ENCODE measurements around the gene ALPK1. TPM values are rescaled to one million over a fixed set of nuclear protein-coding genes. Genes with fewer than 3 reads are reported as not detected.

The ALPK1 gene
- total RNA-seq, 1 donor from 2014 or later, result 34.3 TPM

GRCh38 chr4:112327965-112328733, 31.0 kb downstream of the ALPK1 start:
- peaks cover 22% of the 10 kb centered on the region for H3K36me3 ChIP-seq
- no peaks in the 10 kb centered on the region for H3K9me3 ChIP-seq
- no peak overlapping the region for H3K27ac ChIP-seq
- no peak overlapping the region for H3K4me3 ChIP-seq
- ATAC-seq (no peak), DNase-seq (no peak)
- intact Hi-C loops (cut with DNase I), result loop anchor here (10.0 kb wide), 1 partner anchor 197 kb away; no protein-coding TSS in a partner anchor
- H3K4me1 ChIP-seq, result no peaks in the 10 kb centered on the region
- TF ChIP-seq CTCF (IDR thresholded peaks at IDR 0.05), result peak; percentile 44
- H3K27me3 ChIP-seq, result no peaks in the 10 kb centered on the region

DNA sequence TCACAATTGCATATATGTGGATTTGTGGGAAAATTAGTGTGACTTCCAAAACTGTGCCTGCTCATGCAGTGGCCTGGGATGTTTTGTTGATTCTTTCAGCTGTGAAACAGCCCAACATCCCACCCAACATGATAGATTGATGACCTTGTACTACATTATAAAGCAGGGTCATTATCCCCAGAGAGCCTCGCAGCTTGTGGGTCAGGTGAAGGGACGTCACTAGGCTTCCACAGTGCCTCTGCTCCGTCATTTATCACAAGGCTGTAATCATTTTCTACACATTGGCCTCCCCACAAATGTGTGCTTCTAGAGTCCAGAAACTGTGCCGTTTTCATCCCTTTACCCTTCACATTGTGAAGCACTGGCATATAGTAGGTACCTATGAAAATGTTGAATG, 31.6 kb downstream of the ALPK1 start:
- ATAC-seq, result no peak
- DNase-seq, result no peak
- no peak overlapping the region for H3K4me3 ChIP-seq
- no peaks in the 10 kb centered on the region for H3K27me3 ChIP-seq
- peaks cover 22% of the 10 kb centered on the region for H3K36me3 ChIP-seq
- intact Hi-C loops (cut with DNase I), result loop anchor here (10.0 kb wide), 1 partner anchor 196 kb away; no protein-coding TSS in a partner anchor
- no peak overlapping the region for H3K27ac ChIP-seq
- TF ChIP-seq CTCF (IDR thresholded peaks at IDR 0.05), result no peak
- no peaks in the 10 kb centered on the region for H3K9me3 ChIP-seq
- no peaks in the 10 kb centered on the region for H3K4me1 ChIP-seq

GRCh38 chr4:112329672-112330375, 32.7 kb downstream of the ALPK1 start:
- H3K36me3 ChIP-seq, result peaks cover 16% of the 10 kb centered on the region
- ATAC-seq (peak; percentile 70), DNase-seq (no peak)
- H3K4me3 ChIP-seq, result no peak overlapping the region
- no peaks in the 10 kb centered on the region for H3K27me3 ChIP-seq
- no peak for TF ChIP-seq CTCF (IDR thresholded peaks at IDR 0.05)
- intact Hi-C loops (cut with DNase I), result loop anchor here (10.0 kb wide), 1 partner anchor 195 kb away; no protein-coding TSS in a partner anchor
- no peak overlapping the region for H3K27ac ChIP-seq
- no peaks in the 10 kb centered on the region for H3K4me1 ChIP-seq
- H3K9me3 ChIP-seq, result no peaks in the 10 kb centered on the region

GRCh38 chr4:112330921-112331320, 33.8 kb downstream of the ALPK1 start:
- Histone ChIP-seq H3K27ac (no peak overlapping the region), H3K36me3 (peaks cover 6% of the 10 kb centered on the region), H3K9me3 (no peaks in the 10 kb centered on the region), H3K4me1 (no peaks in the 10 kb centered on the region), H3K27me3 (no peaks in the 10 kb centered on the region), H3K4me3 (no peak overlapping the region)
- no peak for TF ChIP-seq CTCF (IDR thresholded peaks at IDR 0.05)
- intact Hi-C loops (cut with DNase I), result no loop called here
- ATAC-seq (no peak), DNase-seq (no peak)

DNA sequence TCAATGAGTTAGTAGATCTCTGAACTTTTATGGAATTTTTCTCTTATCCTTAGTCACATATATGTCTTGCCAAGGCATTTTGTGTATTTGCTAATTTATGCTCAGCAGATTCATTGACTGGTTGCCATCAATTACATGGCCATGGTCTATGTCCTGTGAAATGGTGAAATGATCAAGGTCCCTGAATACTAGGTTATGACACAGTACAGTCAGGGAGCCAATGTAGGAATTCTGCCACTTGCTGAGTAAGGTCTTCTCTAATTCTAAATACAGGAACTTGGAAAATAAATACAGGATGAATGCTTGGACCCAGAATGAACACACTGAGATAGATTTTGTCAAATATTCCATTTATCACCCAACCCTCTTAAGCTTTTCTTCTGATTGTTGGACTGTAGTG, 35.2 kb downstream of the ALPK1 start:
- H3K27ac ChIP-seq, result no peak overlapping the region
- no peaks in the 10 kb centered on the region for H3K4me1 ChIP-seq
- H3K27me3 ChIP-seq, result no peaks in the 10 kb centered on the region
- ATAC-seq, result no peak
- H3K36me3 ChIP-seq, result peaks cover 5% of the 10 kb centered on the region
- TF ChIP-seq CTCF (IDR thresholded peaks at IDR 0.05), result no peak
- no peak overlapping the region for H3K4me3 ChIP-seq
- no peak for DNase-seq
- H3K9me3 ChIP-seq, result no peaks in the 10 kb centered on the region
- intact Hi-C loops (cut with DNase I), result no loop called here

All from upper lobe of right lung (tissue), 1 donor.